ENCODE data around the gene CCDC174. TPM values are rescaled to one million over a fixed set of nuclear protein-coding genes. Genes with fewer than 3 reads are reported as not detected.

CCDC174 gene
- total RNA-seq, 1 donor from 2014 or later, result 32.4 TPM

DNA sequence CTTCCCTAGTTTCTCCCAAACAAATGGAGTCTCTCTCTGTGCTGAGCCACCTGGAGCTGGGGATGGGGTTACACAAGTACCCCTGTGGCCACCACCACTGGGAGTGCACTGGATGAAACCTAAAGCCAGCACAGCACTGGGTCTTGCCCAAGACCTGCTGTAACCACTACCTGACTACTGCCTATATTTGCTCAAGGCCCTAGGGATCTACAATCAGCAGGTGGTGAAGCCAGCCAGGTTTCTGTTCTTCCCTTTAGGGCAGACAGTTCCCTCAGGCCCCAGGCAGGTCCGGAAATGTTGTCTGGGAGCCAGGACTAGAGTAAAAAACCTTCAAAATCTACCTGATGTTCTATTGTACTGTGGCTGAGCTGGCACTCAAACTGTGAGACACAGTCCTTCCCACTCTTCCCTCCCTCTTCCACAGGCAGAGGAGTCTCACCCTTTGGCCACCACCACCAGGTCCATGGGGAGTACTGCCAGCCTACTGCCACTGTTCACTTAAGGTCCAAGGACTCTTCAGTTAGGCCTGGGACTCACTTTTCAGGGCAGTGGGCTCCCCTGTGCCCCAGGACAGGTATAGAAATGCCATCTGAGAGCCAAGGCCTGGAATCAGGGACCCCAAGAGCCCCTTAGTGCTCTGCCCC is 47.2 kb downstream of the CCDC174 start:
- Mint-ChIP-seq H3K27me3 (no peaks in the 10 kb centered on the region), H3K36me3 (ENCODE audit: low read depth) (no peaks in the 10 kb centered on the region), H3K27ac (no peak overlapping the region), H3K4me3 (no peak overlapping the region), H3K4me1 (no peaks in the 10 kb centered on the region), H3K9me3 (peaks cover 7% of the 10 kb centered on the region)
- DNase-seq (no peak), ATAC-seq (ENCODE audit: low read depth) (no peak)
- POLR2A ChIA-PET, result no interaction called here
- TF ChIP-seq, protein P1, sequence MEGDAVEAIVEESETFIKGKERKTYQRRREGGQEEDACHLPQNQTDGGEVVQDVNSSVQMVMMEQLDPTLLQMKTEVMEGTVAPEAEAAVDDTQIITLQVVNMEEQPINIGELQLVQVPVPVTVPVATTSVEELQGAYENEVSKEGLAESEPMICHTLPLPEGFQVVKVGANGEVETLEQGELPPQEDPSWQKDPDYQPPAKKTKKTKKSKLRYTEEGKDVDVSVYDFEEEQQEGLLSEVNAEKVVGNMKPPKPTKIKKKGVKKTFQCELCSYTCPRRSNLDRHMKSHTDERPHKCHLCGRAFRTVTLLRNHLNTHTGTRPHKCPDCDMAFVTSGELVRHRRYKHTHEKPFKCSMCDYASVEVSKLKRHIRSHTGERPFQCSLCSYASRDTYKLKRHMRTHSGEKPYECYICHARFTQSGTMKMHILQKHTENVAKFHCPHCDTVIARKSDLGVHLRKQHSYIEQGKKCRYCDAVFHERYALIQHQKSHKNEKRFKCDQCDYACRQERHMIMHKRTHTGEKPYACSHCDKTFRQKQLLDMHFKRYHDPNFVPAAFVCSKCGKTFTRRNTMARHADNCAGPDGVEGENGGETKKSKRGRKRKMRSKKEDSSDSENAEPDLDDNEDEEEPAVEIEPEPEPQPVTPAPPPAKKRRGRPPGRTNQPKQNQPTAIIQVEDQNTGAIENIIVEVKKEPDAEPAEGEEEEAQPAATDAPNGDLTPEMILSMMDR (IDR thresholded peaks at IDR 0.05), result no peak
- intact Hi-C loops (cut with micrococcal nuclease), result no loop called here
- CTCF ChIA-PET, result no interaction called here

DNA sequence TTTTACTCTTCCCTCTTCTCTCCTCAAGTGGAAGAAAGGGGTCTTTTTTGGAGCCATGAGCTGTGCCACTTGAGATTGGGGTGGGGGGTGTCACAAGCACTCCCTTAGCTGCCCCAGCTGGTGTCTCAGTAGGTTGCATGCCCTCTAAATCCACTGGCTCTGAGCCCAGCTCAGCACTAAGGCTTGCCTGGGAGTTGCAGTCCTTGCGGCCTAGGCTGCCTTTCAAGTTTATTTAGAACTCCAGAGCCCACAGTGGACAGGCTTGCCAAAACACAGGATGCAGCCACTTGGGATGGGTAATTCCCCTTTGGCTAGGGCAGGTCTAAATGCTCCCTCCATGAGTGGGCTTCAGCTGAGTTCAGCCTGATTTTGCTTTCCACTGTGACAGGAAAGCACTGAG is 48.1 kb downstream of the CCDC174 start:
- ChIA-PET CTCF (no interaction called here), POLR2A (no interaction called here)
- TF ChIP-seq, protein P1 (IDR thresholded peaks at IDR 0.05), result no peak
- H3K4me1 Mint-ChIP-seq, result no peaks in the 10 kb centered on the region
- no peaks in the 10 kb centered on the region for H3K36me3 Mint-ChIP-seq (ENCODE audit: low read depth)
- no peaks in the 10 kb centered on the region for H3K27me3 Mint-ChIP-seq
- no peak overlapping the region for H3K27ac Mint-ChIP-seq
- no peaks in the 10 kb centered on the region for H3K9me3 Mint-ChIP-seq
- ATAC-seq (ENCODE audit: low read depth) (no peak), DNase-seq (no peak)
- intact Hi-C loops (cut with micrococcal nuclease), result no loop called here
- H3K4me3 Mint-ChIP-seq, result no peak overlapping the region

DNA sequence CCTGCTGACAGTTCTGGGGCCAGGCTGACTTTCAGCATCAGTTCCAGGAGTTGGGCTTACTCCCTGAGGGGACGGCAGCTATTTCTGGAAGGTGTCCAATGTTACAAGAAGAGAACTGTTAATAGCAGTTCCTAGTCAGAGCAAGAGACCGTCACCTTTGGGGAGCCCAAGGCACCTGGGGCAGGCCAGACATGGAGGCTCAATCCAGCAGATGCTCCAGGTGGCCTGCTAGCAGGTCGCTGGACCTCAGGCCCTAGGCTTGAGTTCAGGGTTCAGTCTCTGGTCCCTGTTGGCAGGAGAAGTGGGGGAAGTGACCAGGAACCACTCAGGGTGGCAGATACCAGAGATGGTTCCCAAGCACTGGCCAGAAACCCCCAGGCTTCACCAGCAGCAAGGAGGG is 49.3 kb downstream of the CCDC174 start:
- no peak overlapping the region for H3K27ac Mint-ChIP-seq
- ATAC-seq (ENCODE audit: low read depth) (no peak), DNase-seq (no peak)
- intact Hi-C loops (cut with micrococcal nuclease), result no loop called here
- H3K27me3 Mint-ChIP-seq, result no peaks in the 10 kb centered on the region
- ChIA-PET POLR2A (no interaction called here), CTCF (no interaction called here)
- H3K36me3 Mint-ChIP-seq (ENCODE audit: low read depth), result no peaks in the 10 kb centered on the region
- TF ChIP-seq, protein P1 (IDR thresholded peaks at IDR 0.05), result no peak
- no peaks in the 10 kb centered on the region for H3K4me1 Mint-ChIP-seq
- no peaks in the 10 kb centered on the region for H3K9me3 Mint-ChIP-seq
- no peak overlapping the region for H3K4me3 Mint-ChIP-seq

DNA sequence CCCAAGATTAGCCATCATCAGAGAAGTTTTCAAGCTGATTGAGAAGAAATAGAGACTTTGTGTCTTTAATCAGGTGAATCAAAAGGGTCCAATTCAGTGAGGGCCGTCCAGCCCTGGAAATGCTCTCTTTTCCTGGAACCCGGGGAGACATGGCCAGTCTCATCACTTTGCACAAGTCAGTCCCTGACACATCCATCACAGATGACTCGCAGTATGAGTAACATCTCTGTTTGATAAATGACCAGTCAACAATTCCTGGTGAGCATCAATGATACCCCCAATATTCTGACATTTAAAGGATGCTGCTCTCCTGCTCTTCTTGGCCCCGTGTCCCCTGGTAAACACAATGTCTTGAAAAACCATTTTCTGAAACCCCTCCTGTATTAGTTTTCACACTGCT is 50.1 kb downstream of the CCDC174 start:
- POLR2A ChIA-PET, result no interaction called here
- Mint-ChIP-seq H3K27me3 (no peaks in the 10 kb centered on the region), H3K4me1 (no peaks in the 10 kb centered on the region), H3K4me3 (no peak overlapping the region), H3K9me3 (no peaks in the 10 kb centered on the region), H3K27ac (no peak overlapping the region), H3K36me3 (ENCODE audit: low read depth) (no peaks in the 10 kb centered on the region)
- ATAC-seq (ENCODE audit: low read depth) (no peak), DNase-seq (no peak)
- CTCF ChIA-PET, result no interaction called here
- TF ChIP-seq, protein P1 (IDR thresholded peaks at IDR 0.05), result no peak
- intact Hi-C loops (cut with micrococcal nuclease), result no loop called here

DNA sequence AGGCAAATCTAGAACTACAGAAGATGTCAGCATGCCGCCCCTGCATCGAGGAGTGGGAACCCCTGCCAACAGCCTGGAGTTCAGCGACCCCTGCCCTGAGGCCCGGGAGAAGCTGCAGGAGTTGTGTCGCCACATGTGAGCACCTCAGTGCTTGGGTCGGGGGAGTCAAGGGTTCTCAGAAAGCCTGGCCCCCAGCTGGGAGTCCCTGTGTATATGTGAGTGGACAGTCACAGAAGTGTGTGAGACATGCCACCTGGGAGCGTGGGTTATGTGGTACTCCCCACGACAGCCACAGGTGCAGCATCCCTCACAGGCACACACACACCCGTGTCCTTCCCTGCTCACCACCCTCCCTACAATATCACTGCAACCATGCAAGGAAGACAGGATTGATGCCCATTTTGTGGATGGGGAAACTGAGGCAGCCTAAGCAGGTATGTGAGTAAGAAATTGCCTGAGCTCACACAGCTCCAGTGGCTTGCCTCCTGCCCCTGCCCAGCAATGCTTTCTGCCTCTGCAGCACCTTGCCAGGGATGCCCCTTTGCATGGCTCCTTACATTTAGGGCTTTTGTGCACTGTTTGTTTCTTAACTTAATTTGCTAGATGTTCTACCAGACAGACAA is 51.7 kb downstream of the CCDC174 start:
- Mint-ChIP-seq H3K27ac (no peak overlapping the region), H3K9me3 (no peaks in the 10 kb centered on the region), H3K4me3 (no peak overlapping the region), H3K36me3 (ENCODE audit: low read depth) (no peaks in the 10 kb centered on the region), H3K4me1 (no peaks in the 10 kb centered on the region), H3K27me3 (no peaks in the 10 kb centered on the region)
- no peak for DNase-seq
- intact Hi-C loops (cut with micrococcal nuclease), result no loop called here
- TF ChIP-seq, protein P1 (IDR thresholded peaks at IDR 0.05), result no peak
- ATAC-seq (ENCODE audit: low read depth), result no peak
- CTCF ChIA-PET, result no interaction called here
- POLR2A ChIA-PET, result no interaction called here

Data from activated B cell treated with CpG ODN at 0.5 μM for 24 hours (primary cell).